PC-9 (cell line): Measurements from ENCODE around the gene LIPI. TPM values are rescaled to one million over a fixed set of nuclear protein-coding genes. Genes with fewer than 3 reads are reported as not detected.
A peak's percentile ranks its signal among the peaks of the same experiment; 100 is the strongest.

Experiments
- BruUV-seq: library from RNA; stranded (reverse); fragments of 400-500 nt; replicated peaks from 2 replicates; lab custom pipeline; 2021; lab: Mats Ljungman, UMichigan
- CTCF ChIA-PET: fragments of 300-600 bp; sonication (Branson Sonifier 250); formaldehyde crosslinking; loops from one replicate; lab custom pipeline; 2022; ENCODE audit warnings: antibody characterized with exemption; lab: Charles Lee
- POLR2A ChIA-PET: fragments of 300-600 bp; sonication (Branson Sonifier 250); formaldehyde crosslinking; loops from one replicate; lab custom pipeline; 2022; ENCODE audit warnings: antibody characterized with exemption; ENCODE audit not compliant: unreplicated experiment; lab: Charles Lee
- DNase-seq, 2 experiments: peaks; one replicate each; pipeline versions ENCODE4 v3.0.0 to v3.0.0-alpha.2; 2015 to 2022; ENCODE audit warnings: mixed read lengths in 1 of 2
- H2AFZ ChIP-seq: fragments of 200-600 bp; sonication (generic); 2 replicates; pipeline ENCODE4 v1.8.1; 2017; ENCODE audit warnings: antibody characterized with exemption
- H3F3A ChIP-seq: fragments of 200-600 bp; sonication (generic); 2 replicates; pipeline ENCODE4 v1.8.1; 2017; ENCODE audit warnings: antibody characterized with exemption, mild to moderate bottlenecking, low read depth; ENCODE audit not compliant: insufficient read depth
- H3K27ac ChIP-seq: fragments of 200-600 bp; sonication (generic); 2 replicates; pipeline ENCODE4 v1.6.1; 2016; ENCODE audit warnings: mixed run types
- H3K27me3 ChIP-seq: fragments of 200-600 bp; sonication (generic); 2 replicates; pipeline ENCODE4 v1.6.1; 2016; ENCODE audit warnings: low read depth, mixed run types; ENCODE audit not compliant: insufficient read depth
- H3K36me3 ChIP-seq: fragments of 200-600 bp; sonication (generic); 2 replicates; pipeline ENCODE4 v1.6.1; 2016; ENCODE audit warnings: low read depth, mixed run types
- H3K4me1 ChIP-seq: fragments of 200-600 bp; sonication (generic); replicated peaks from 2 replicates; pipeline ENCODE4 v1.6.1; 2016; ENCODE audit warnings: mixed run types; ENCODE audit not compliant: insufficient read depth
- H3K4me2 ChIP-seq: fragments of 200-600 bp; sonication (generic); 2 replicates; pipeline ENCODE4 v1.6.1; 2017; ENCODE audit warnings: mixed run types
- H3K4me3 ChIP-seq: fragments of 200-600 bp; sonication (generic); 2 replicates; pipeline ENCODE4 v1.6.1; 2016; ENCODE audit warnings: mixed run types
- H3K79me2 ChIP-seq: fragments of 200-600 bp; sonication (generic); 2 replicates; pipeline ENCODE4 v1.6.1; 2017; ENCODE audit warnings: low read depth, mixed run types
- H3K9me2 ChIP-seq: fragments of 200-600 bp; sonication (generic); 2 replicates; pipeline ENCODE4 v1.8.1; 2017; ENCODE audit warnings: mild to moderate bottlenecking; ENCODE audit not compliant: insufficient read depth
- H3K9me3 ChIP-seq: fragments of 200-600 bp; sonication (generic); 2 replicates; pipeline ENCODE4 v1.8.1; 2016; ENCODE audit warnings: low read depth; ENCODE audit not compliant: insufficient read depth
- H4K20me1 ChIP-seq: fragments of 200-600 bp; sonication (generic); 2 replicates; pipeline ENCODE4 v1.8.1; 2017; ENCODE audit not compliant: insufficient read depth
- EZH2 ChIP-seq: fragments of 200-600 bp; sonication (generic); IDR thresholded peaks from 2 replicates; pipeline ENCODE4 v1.8.0; 2017; ENCODE audit warnings: antibody characterized with exemption, low read depth
- intact Hi-C: fragments of 100-400 bp; cut with micrococcal nuclease; formaldehyde crosslinking; loops from one replicate; pipeline ENCODE4 v1.10.0; 2022; ENCODE audit not compliant: unreplicated experiment
- total RNA-seq: library from RNA; stranded (reverse); gene quantifications from 2 replicates; pipeline ENCODE4 v1.2.3, GENCODE V29; 2021
- TF ChIP-seq, protein P1 (sequence below): fragments of 200-600 bp; sonication (generic); conservative IDR thresholded peaks from 2 replicates; pipeline ENCODE4 v1.6.1; 2017; ENCODE audit warnings: mixed run types, antibody characterized with exemption, mild to moderate bottlenecking, moderate library complexity

LIPI gene
- total RNA-seq, 1 experiment from 2014 or later: not detected

DNA sequence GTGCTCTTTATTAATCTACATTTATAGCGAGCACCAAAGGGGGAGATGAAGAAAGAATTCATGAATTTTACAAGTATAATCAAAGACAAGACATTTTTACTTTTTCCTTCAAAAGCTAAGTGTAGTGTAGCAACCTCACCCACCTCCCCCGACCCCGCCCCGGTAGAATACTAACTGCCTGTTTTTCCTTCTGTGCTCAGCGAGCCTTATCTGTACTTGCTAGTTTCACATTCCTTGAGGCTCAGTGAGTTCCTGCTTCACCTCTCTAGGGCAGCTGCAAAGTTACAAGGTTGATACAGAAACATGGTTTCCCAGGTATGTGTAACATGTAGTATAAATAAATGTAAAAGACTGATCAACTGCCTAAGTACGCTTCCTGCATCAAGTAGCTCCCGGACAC is 86.5 kb downstream of the LIPI start:
- CTCF ChIA-PET: no interaction called here
- H3K4me1 ChIP-seq: no peaks in the 10 kb centered on the region
- H3F3A ChIP-seq: no peaks in the 10 kb centered on the region
- no peaks in the 10 kb centered on the region for H3K9me3 ChIP-seq
- H3K27ac ChIP-seq: no peak overlapping the region
- no peaks in the 10 kb centered on the region for H3K27me3 ChIP-seq
- intact Hi-C loops: no loop called here
- H3K36me3 ChIP-seq: no peaks in the 10 kb centered on the region
- BruUV-seq: no TSS peak
- POLR2A ChIA-PET: no interaction called here
- H4K20me1 ChIP-seq: no peaks in the 10 kb centered on the region
- H3K79me2 ChIP-seq: no peaks in the 10 kb centered on the region
- no peak overlapping the region for H3K4me2 ChIP-seq
- H3K9me2 ChIP-seq: no peaks in the 10 kb centered on the region
- no peak overlapping the region for H2AFZ ChIP-seq
- no peak for DNase-seq
- TF ChIP-seq, protein P1, sequence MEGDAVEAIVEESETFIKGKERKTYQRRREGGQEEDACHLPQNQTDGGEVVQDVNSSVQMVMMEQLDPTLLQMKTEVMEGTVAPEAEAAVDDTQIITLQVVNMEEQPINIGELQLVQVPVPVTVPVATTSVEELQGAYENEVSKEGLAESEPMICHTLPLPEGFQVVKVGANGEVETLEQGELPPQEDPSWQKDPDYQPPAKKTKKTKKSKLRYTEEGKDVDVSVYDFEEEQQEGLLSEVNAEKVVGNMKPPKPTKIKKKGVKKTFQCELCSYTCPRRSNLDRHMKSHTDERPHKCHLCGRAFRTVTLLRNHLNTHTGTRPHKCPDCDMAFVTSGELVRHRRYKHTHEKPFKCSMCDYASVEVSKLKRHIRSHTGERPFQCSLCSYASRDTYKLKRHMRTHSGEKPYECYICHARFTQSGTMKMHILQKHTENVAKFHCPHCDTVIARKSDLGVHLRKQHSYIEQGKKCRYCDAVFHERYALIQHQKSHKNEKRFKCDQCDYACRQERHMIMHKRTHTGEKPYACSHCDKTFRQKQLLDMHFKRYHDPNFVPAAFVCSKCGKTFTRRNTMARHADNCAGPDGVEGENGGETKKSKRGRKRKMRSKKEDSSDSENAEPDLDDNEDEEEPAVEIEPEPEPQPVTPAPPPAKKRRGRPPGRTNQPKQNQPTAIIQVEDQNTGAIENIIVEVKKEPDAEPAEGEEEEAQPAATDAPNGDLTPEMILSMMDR: no peak
- TF ChIP-seq EZH2: no peak
- H3K4me3 ChIP-seq: no peak overlapping the region

DNA sequence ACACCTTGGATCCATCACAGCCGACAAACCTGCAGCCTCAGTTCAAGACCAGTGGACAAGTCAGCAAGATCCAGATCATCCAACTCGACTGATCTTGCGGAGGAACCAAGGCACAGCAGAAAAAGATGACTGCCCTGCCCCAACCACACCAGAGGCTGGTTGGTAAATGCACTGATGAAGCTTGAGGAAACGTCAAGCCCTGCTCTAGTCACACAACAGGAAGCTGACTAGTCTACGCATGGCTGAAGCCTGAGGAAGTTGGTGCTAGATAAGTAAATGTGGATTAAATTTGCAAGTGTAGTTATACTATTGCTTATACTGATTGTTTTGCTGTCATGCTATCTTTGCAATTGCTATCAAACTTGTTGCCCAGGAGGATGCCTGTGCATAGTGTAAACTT is 89.0 kb downstream of the LIPI start:
- H3K27me3 ChIP-seq: no peaks in the 10 kb centered on the region
- no peak overlapping the region for H3K4me2 ChIP-seq
- no peaks in the 10 kb centered on the region for H4K20me1 ChIP-seq
- POLR2A ChIA-PET: no interaction called here
- CTCF ChIA-PET: no interaction called here
- no peaks in the 10 kb centered on the region for H3K79me2 ChIP-seq
- H3K9me2 ChIP-seq: no peaks in the 10 kb centered on the region
- H3F3A ChIP-seq: no peaks in the 10 kb centered on the region
- no TSS peak for BruUV-seq
- no peak overlapping the region for H2AFZ ChIP-seq
- H3K9me3 ChIP-seq: no peaks in the 10 kb centered on the region
- intact Hi-C loops: no loop called here
- DNase-seq: no peak
- H3K36me3 ChIP-seq: no peaks in the 10 kb centered on the region
- H3K4me1 ChIP-seq: no peaks in the 10 kb centered on the region
- no peak overlapping the region for H3K27ac ChIP-seq
- TF ChIP-seq EZH2: no peak
- TF ChIP-seq, protein P1: no peak
- no peak overlapping the region for H3K4me3 ChIP-seq

DNA sequence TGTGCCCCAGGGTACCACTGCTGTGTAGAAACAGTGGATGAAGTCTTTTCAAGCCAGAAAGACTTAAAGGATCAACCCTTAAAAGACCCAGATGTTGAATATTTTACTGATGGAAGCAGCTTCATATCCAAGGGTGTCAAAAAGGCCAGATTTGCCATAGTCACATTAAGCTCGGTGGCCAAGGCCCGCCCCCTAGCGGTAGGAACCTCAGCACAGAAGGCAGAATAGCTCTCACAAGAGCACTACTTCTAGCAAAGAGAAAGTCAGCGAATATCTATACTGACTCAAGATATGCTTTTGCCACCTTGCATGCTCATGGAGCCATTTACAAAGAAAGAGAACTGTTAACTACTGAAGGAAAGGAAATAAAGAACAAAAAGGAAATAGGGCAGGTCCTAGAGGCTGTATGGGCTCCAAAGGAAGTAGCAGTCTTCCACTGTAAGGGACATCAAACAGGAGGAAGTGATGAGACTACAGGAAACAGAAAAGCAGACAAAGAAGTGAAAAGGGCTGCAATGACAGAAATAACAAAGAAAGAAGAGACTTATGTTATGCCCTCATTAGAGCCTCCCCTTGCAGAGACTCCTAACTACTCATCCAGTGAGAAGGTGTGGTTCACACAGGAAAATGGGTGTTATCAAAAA is 90.5 kb downstream of the LIPI start:
- Histone ChIP-seq H3K27me3 (no peaks in the 10 kb centered on the region), H4K20me1 (no peaks in the 10 kb centered on the region), H3F3A (no peaks in the 10 kb centered on the region), H3K9me2 (no peaks in the 10 kb centered on the region), H3K27ac (no peak overlapping the region), H3K4me2 (no peak overlapping the region), H2AFZ (no peak overlapping the region), H3K79me2 (no peaks in the 10 kb centered on the region), H3K9me3 (no peaks in the 10 kb centered on the region), H3K4me1 (no peaks in the 10 kb centered on the region), H3K4me3 (no peak overlapping the region), H3K36me3 (no peaks in the 10 kb centered on the region)
- intact Hi-C loops: no loop called here
- POLR2A ChIA-PET: no interaction called here
- TF ChIP-seq EZH2: no peak
- TF ChIP-seq, protein P1: peak; percentile 78
- no TSS peak for BruUV-seq
- peak in 1 of 2 experiments; percentile 26 for DNase-seq
- CTCF ChIA-PET: interaction anchor here (0.7 kb wide), 2 partner anchors 100 to 756 kb away, joined by 3 to 4 read pairs; no protein-coding TSS in a partner anchor
